Trophoblast cell (in vitro differentiated cells and primary cell): ENCODE results near the gene TBX4.

ENCODE experiments used
- DNase-seq, 2 donors: peaks; one replicate each; pipeline ENCODE4 v3.0.0-alpha.2; 2016
- H2AFZ ChIP-seq: 2 replicates; pipeline ENCODE4 v1.6.1; 2013; ENCODE audit warnings: low read length, moderate library complexity, mild to moderate bottlenecking; ENCODE audit not compliant: insufficient read depth, poor library complexity
- H2AK5ac ChIP-seq: 2 replicates; pipeline ENCODE4 v1.6.1; 2013; ENCODE audit warnings: mild to moderate bottlenecking, low read length
- H2BK120ac ChIP-seq: 2 replicates; pipeline ENCODE4 v1.6.1; 2013; ENCODE audit warnings: low read length, mild to moderate bottlenecking, moderate library complexity; ENCODE audit not compliant: insufficient read depth, poor library complexity
- H2BK12ac ChIP-seq: 2 replicates; pipeline ENCODE4 v1.6.1; 2013; ENCODE audit warnings: mild to moderate bottlenecking, low read length, moderate library complexity
- H2BK5ac ChIP-seq: 2 replicates; pipeline ENCODE4 v1.6.1; 2013; ENCODE audit warnings: low read length, low read depth, moderate library complexity, mild to moderate bottlenecking; ENCODE audit not compliant: poor library complexity
- H3K14ac ChIP-seq: 2 replicates; pipeline ENCODE4 v1.6.1; 2013; ENCODE audit warnings: mild to moderate bottlenecking, low read length
- H3K18ac ChIP-seq: 2 replicates; pipeline ENCODE4 v1.6.1; 2013; ENCODE audit warnings: mild to moderate bottlenecking, low read length
- H3K23ac ChIP-seq: 2 replicates; pipeline ENCODE4 v1.6.1; 2013; ENCODE audit warnings: low read length
- H3K27ac ChIP-seq: 2 replicates; pipeline ENCODE4 v1.5.1; 2013; ENCODE audit warnings: low read depth, mild to moderate bottlenecking, inconsistent platforms, low read length, moderate library complexity
- H3K27me3 ChIP-seq: 2 replicates; pipeline ENCODE4 v1.6.1; 2013; ENCODE audit warnings: inconsistent platforms, mild to moderate bottlenecking, low read length, moderate library complexity; ENCODE audit not compliant: insufficient read depth
- H3K36me3 ChIP-seq, 2 experiments: 1 replicate in 1 of 2; 2 replicates in 1 of 2; pipeline ENCODE4 v1.6.1; 2013; ENCODE audit warnings: low read length in 2 of 2, mild to moderate bottlenecking in 2 of 2, moderate library complexity in 1 of 2; ENCODE audit not compliant: insufficient read depth in 2 of 2, control insufficient read depth in 1 of 2
- H3K4ac ChIP-seq: 2 replicates; pipeline ENCODE4 v1.6.1; 2013; ENCODE audit warnings: low read depth, mild to moderate bottlenecking, low read length, moderate library complexity
- H3K4me1 ChIP-seq, 2 experiments: 1 replicate in 1 of 2; 2 replicates in 1 of 2; pipeline ENCODE4 v1.6.1; 2013; ENCODE audit warnings: low read length in 2 of 2, mild to moderate bottlenecking in 2 of 2, moderate library complexity in 1 of 2; ENCODE audit not compliant: insufficient read depth in 2 of 2, control insufficient read depth in 1 of 2
- H3K4me2 ChIP-seq: 2 replicates; pipeline ENCODE4 v1.6.1; 2013; ENCODE audit warnings: inconsistent platforms, mild to moderate bottlenecking, low read length, moderate library complexity
- H3K4me3 ChIP-seq: 2 replicates; pipeline ENCODE4 v1.5.1; 2013; ENCODE audit warnings: mild to moderate bottlenecking, low read depth, low read length, inconsistent platforms
- H3K79me1 ChIP-seq: one replicate; pipeline ENCODE4 v1.6.1; 2013; ENCODE audit warnings: low read length
- H3K79me2 ChIP-seq: 2 replicates; pipeline ENCODE4 v1.6.1; 2013; ENCODE audit warnings: low read length, mild to moderate bottlenecking; ENCODE audit not compliant: control insufficient read depth, insufficient read depth, poor library complexity
- H3K9ac ChIP-seq: 2 replicates; pipeline ENCODE4 v1.6.1; 2013; ENCODE audit warnings: mild to moderate bottlenecking, low read length
- H3K9me3 ChIP-seq: 2 replicates; pipeline ENCODE4 v1.6.1; 2013; ENCODE audit warnings: low read depth, mild to moderate bottlenecking, control low read depth, inconsistent platforms, low read length; ENCODE audit not compliant: insufficient read depth
- H4K12ac ChIP-seq: 2 replicates; pipeline ENCODE4 v1.6.1; 2013; ENCODE audit warnings: low read depth, mild to moderate bottlenecking, low read length, moderate library complexity
- H4K8ac ChIP-seq: 2 replicates; pipeline ENCODE4 v1.6.1; 2013; ENCODE audit warnings: low read depth, mild to moderate bottlenecking, low read length, moderate library complexity
- H4K91ac ChIP-seq: one replicate; pipeline ENCODE4 v1.6.1; 2013; ENCODE audit warnings: low read depth, mild to moderate bottlenecking, low read length, moderate library complexity
- WGBS: extraction: QIAGEN DNeasy Blood & Tissue Kit; methylation state at CpG from one replicate; pipeline ENCODE4 v1.1.7; 2013; ENCODE audit warnings: missing lambda C conversion rate; ENCODE audit not compliant: insufficient read length, insufficient coverage; ENCODE audit errors: extremely low coverage; 5-methylcytosine and 5-hydroxymethylcytosine counted together

TBX4 gene

GRCh38 chr17:61528171-61528570 is 75.9 kb downstream of the TBX4 start:
- Histone ChIP-seq H3K4me1 (no peaks in the 10 kb centered on the region), H3K4ac (no peak overlapping the region), H4K8ac (no peak overlapping the region), H4K12ac (no peak overlapping the region), H2BK120ac (no peak overlapping the region), H3K4me3 (no peak overlapping the region), H2AK5ac (no peak overlapping the region), H3K9me3 (no peaks in the 10 kb centered on the region), H3K14ac (no peak overlapping the region), H3K23ac (no peak overlapping the region), H3K27me3 (no peaks in the 10 kb centered on the region), H3K27ac (no peak overlapping the region), H3K18ac (no peak overlapping the region), H4K91ac (no peak overlapping the region), H2AFZ (no peak overlapping the region), H2BK12ac (no peak overlapping the region), H3K79me1 (no peaks in the 10 kb centered on the region), H3K79me2 (no peaks in the 10 kb centered on the region), H2BK5ac (no peak overlapping the region), H3K36me3 (no peaks in the 10 kb centered on the region), H3K4me2 (no peak overlapping the region), H3K9ac (no peak overlapping the region)
- WGBS: no CpG with 5 or more reads among the region's 2 CpGs
- DNase-seq: no peak

GRCh38 chr17:61531223-61531622 is 79.0 kb downstream of the TBX4 start:
- H4K12ac ChIP-seq: no peak overlapping the region
- no peak overlapping the region for H3K4me3 ChIP-seq
- H4K8ac ChIP-seq: no peak overlapping the region
- H4K91ac ChIP-seq: no peak overlapping the region
- no peaks in the 10 kb centered on the region for H3K9me3 ChIP-seq
- no peak overlapping the region for H3K4ac ChIP-seq
- no peaks in the 10 kb centered on the region for H3K36me3 ChIP-seq
- H3K27ac ChIP-seq: no peak overlapping the region
- H2AK5ac ChIP-seq: no peak overlapping the region
- H2BK5ac ChIP-seq: no peak overlapping the region
- H3K4me2 ChIP-seq: no peak overlapping the region
- no peak overlapping the region for H3K18ac ChIP-seq
- H3K9ac ChIP-seq: no peak overlapping the region
- H3K79me1 ChIP-seq: no peaks in the 10 kb centered on the region
- H3K14ac ChIP-seq: no peak overlapping the region
- H3K23ac ChIP-seq: no peak overlapping the region
- no CpG with 5 or more reads among the region's 7 CpGs for WGBS
- no peak overlapping the region for H2BK120ac ChIP-seq
- H2BK12ac ChIP-seq: no peak overlapping the region
- DNase-seq: no peak
- H3K4me1 ChIP-seq: no peaks in the 10 kb centered on the region
- no peaks in the 10 kb centered on the region for H3K79me2 ChIP-seq
- no peaks in the 10 kb centered on the region for H3K27me3 ChIP-seq
- no peak overlapping the region for H2AFZ ChIP-seq

DNA sequence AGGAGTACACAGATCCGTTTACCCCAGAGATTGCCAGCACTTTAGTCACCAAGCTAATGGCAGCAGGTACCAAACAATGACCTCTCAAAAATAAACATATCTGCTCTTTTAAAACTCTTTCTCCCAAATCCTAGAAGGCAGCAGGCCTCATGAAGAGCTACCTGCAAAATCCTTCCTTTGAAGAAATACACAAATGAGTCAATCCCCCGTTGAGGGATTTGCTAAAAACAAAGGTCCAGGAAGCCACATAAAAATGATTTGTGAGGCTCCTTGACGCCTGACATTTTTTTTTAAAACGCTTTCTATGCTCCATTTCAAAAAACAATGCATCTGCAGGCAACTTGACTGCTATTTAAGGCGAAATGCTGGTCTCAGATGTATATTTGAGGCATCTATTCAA is 80.6 kb downstream of the TBX4 start:
- no peak overlapping the region for H4K12ac ChIP-seq
- H4K91ac ChIP-seq: no peak overlapping the region
- no peaks in the 10 kb centered on the region for H3K4me1 ChIP-seq
- no peaks in the 10 kb centered on the region for H3K79me2 ChIP-seq
- no peak overlapping the region for H2BK5ac ChIP-seq
- no peak for DNase-seq
- H3K36me3 ChIP-seq: no peaks in the 10 kb centered on the region
- H2AK5ac ChIP-seq: no peak overlapping the region
- H4K8ac ChIP-seq: no peak overlapping the region
- no peak overlapping the region for H3K14ac ChIP-seq
- no peak overlapping the region for H3K18ac ChIP-seq
- no peak overlapping the region for H2BK12ac ChIP-seq
- H3K4me3 ChIP-seq: no peak overlapping the region
- WGBS: no CpG with 5 or more reads among the region's 5 CpGs
- no peaks in the 10 kb centered on the region for H3K9me3 ChIP-seq
- H2AFZ ChIP-seq: no peak overlapping the region
- no peak overlapping the region for H2BK120ac ChIP-seq
- H3K27ac ChIP-seq: no peak overlapping the region
- no peaks in the 10 kb centered on the region for H3K79me1 ChIP-seq
- no peak overlapping the region for H3K4me2 ChIP-seq
- no peak overlapping the region for H3K4ac ChIP-seq
- no peak overlapping the region for H3K9ac ChIP-seq
- no peak overlapping the region for H3K23ac ChIP-seq
- H3K27me3 ChIP-seq: no peaks in the 10 kb centered on the region

DNA sequence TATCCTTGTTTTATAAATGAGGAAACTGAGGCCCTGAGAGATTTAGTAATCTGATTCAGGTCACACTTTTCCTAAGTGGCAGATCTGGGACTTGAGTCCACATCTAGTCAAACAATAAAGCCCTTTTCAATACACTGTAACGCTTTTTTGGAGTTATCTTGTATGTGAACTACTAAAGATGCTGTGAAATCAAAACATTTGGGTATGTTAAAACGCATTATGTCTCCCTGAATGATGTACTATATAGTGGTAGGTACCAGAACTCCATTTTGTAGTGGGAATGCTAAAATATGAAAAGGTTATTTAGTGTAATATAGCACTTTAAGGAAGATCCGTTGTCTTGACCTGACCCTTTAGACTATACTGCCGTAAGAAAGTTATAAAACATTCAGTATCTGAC is 81.6 kb downstream of the TBX4 start:
- H4K91ac ChIP-seq: no peak overlapping the region
- H3K4me2 ChIP-seq: no peak overlapping the region
- no peaks in the 10 kb centered on the region for H3K79me2 ChIP-seq
- no peak overlapping the region for H3K23ac ChIP-seq
- H3K27me3 ChIP-seq: no peaks in the 10 kb centered on the region
- no peak overlapping the region for H4K8ac ChIP-seq
- H2AFZ ChIP-seq: no peak overlapping the region
- no peak overlapping the region for H2BK120ac ChIP-seq
- H3K27ac ChIP-seq: no peak overlapping the region
- H3K18ac ChIP-seq: no peak overlapping the region
- no peak overlapping the region for H4K12ac ChIP-seq
- H2AK5ac ChIP-seq: no peak overlapping the region
- H2BK12ac ChIP-seq: no peak overlapping the region
- H3K36me3 ChIP-seq: no peaks in the 10 kb centered on the region
- no CpG with 5 or more reads among the region's 4 CpGs for WGBS
- H3K4me3 ChIP-seq: no peak overlapping the region
- H3K14ac ChIP-seq: no peak overlapping the region
- no peaks in the 10 kb centered on the region for H3K79me1 ChIP-seq
- H2BK5ac ChIP-seq: no peak overlapping the region
- no peak for DNase-seq
- H3K4me1 ChIP-seq: no peaks in the 10 kb centered on the region
- H3K9me3 ChIP-seq: no peaks in the 10 kb centered on the region
- H3K9ac ChIP-seq: no peak overlapping the region
- no peak overlapping the region for H3K4ac ChIP-seq
